ENCODE measurements around the gene PHF19.

The PHF19 gene

GRCh38 chr9:120913647-120914264 is 36.8 kb upstream of the PHF19 start:
- no peak for DNase-seq (ENCODE audit: low spot score)

GRCh38 chr9:120912958-120913646 is 36.1 kb upstream of the PHF19 start:
- DNase-seq (ENCODE audit: low spot score), result no peak

- no peak for DNase-seq (ENCODE audit: low spot score)
Measured at GRCh38 chr9:120911295-120911837, 34.4 kb upstream of the PHF19 start.

- DNase-seq (ENCODE audit: low spot score), result no peak
Measured at GRCh38 chr9:120910643-120911042, 33.7 kb upstream of the PHF19 start.

- DNase-seq (ENCODE audit: low spot score), result no peak
Measured at GRCh38 chr9:120909904-120910303, 32.9 kb upstream of the PHF19 start.

- no peak for DNase-seq (ENCODE audit: low spot score)
Measured at GRCh38 chr9:120905315-120906164, 28.6 kb upstream of the PHF19 start.

- DNase-seq (ENCODE audit: low spot score), result no peak
Measured at GRCh38 chr9:120904978-120905301, 28.0 kb upstream of the PHF19 start.

GRCh38 chr9:120904061-120904977 is 27.3 kb upstream of the PHF19 start:
- no peak for DNase-seq (ENCODE audit: low spot score)

- DNase-seq (ENCODE audit: low spot score), result no peak
Measured at GRCh38 chr9:120902569-120903535, 25.9 kb upstream of the PHF19 start.

GRCh38 chr9:120901755-120902568 is 25.0 kb upstream of the PHF19 start:
- DNase-seq (ENCODE audit: low spot score), result no peak

- DNase-seq (ENCODE audit: low spot score), result no peak
Measured at GRCh38 chr9:120900824-120901223, 23.8 kb upstream of the PHF19 start.

GRCh38 chr9:120899490-120900068 is 22.6 kb upstream of the PHF19 start:
- no peak for DNase-seq (ENCODE audit: low spot score)

GRCh38 chr9:120898396-120898795 is 21.4 kb upstream of the PHF19 start:
- no peak for DNase-seq (ENCODE audit: low spot score)

- no peak for DNase-seq (ENCODE audit: low spot score)
Measured at GRCh38 chr9:120895951-120896350, 19.0 kb upstream of the PHF19 start.

- no peak for DNase-seq (ENCODE audit: low spot score)
Measured at GRCh38 chr9:120894321-120895148, 17.5 kb upstream of the PHF19 start.

- DNase-seq (ENCODE audit: low spot score), result no peak
Measured at GRCh38 chr9:120893611-120894307, 16.8 kb upstream of the PHF19 start.

- DNase-seq (ENCODE audit: low spot score), result no peak
Measured at GRCh38 chr9:120892748-120893610, 16.0 kb upstream of the PHF19 start.
